SK-N-SH treated with all-trans-retinoic acid at 6 μM for 48 hours (cell line): ENCODE measurements around the gene OBSL1.

Experiments used
- ARNTL ChIP-seq: fragments of 450-650 bp; formaldehyde crosslinking; IDR thresholded peaks from 2 replicates; pipeline ENCODE4 v1.5.0; 2020; ENCODE audit warnings: low read depth, mild to moderate bottlenecking, moderate library complexity, borderline replicate concordance
- ESRRG ChIP-seq: fragments of 250-450 bp; sonication (Bioruptor Pico); IDR thresholded peaks from 2 replicates; pipeline ENCODE4 v1.6.1; 2021; ENCODE audit warnings: mild to moderate bottlenecking
- GLIS3 ChIP-seq: fragments of 250-450 bp; sonication (Bioruptor Pico); IDR thresholded peaks from 2 replicates; pipeline ENCODE4 v1.5.0; 2020; ENCODE audit warnings: mild to moderate bottlenecking, moderate library complexity
- PPARA ChIP-seq: fragments of 250-450 bp; sonication (Bioruptor Pico); IDR thresholded peaks from 2 replicates; pipeline ENCODE4 v1.5.0; 2020; ENCODE audit warnings: mild to moderate bottlenecking, borderline replicate concordance
- TOX ChIP-seq: fragments of 250-450 bp; sonication (Bioruptor Pico); IDR thresholded peaks from 2 replicates; pipeline ENCODE4 v1.8.0; 2021; ENCODE audit warnings: mild to moderate bottlenecking, moderate library complexity, borderline replicate concordance
- ZC3H10 ChIP-seq: fragments of 250-450 bp; sonication (Bioruptor Pico); IDR thresholded peaks from 2 replicates; pipeline ENCODE4 v1.5.1; 2021; ENCODE audit warnings: mild to moderate bottlenecking, moderate library complexity
- ZFP30 ChIP-seq: fragments of 450-650 bp; formaldehyde crosslinking; IDR thresholded peaks from 2 replicates; pipeline ENCODE4 v1.5.0; 2022; ENCODE audit warnings: mild to moderate bottlenecking, moderate library complexity
- ZNF565 ChIP-seq: fragments of 450-650 bp; formaldehyde crosslinking; conservative IDR thresholded peaks from 2 replicates; pipeline ENCODE4 v1.5.0; 2020; ENCODE audit warnings: low read depth, mild to moderate bottlenecking, moderate library complexity
- ZNF70 ChIP-seq: fragments of 450-650 bp; formaldehyde crosslinking; IDR thresholded peaks from 2 replicates; pipeline ENCODE4 v1.5.0; 2020; ENCODE audit warnings: mild to moderate bottlenecking, moderate library complexity
- TF ChIP-seq, protein P1 (sequence below): fragments of 250-450 bp; sonication (Bioruptor Pico); IDR thresholded peaks from 2 replicates; pipeline ENCODE4 v1.5.1; 2020; ENCODE audit warnings: low read depth, mild to moderate bottlenecking, moderate library complexity
- TF ChIP-seq, protein P2 (sequence below): fragments of 250-450 bp; sonication (Bioruptor Pico); IDR thresholded peaks from 2 replicates; pipeline ENCODE4 v1.8.0; 2020; ENCODE audit warnings: mild to moderate bottlenecking, moderate library complexity, borderline replicate concordance
- TF ChIP-seq, protein P3 (sequence below): fragments of 250-450 bp; sonication (Bioruptor Pico); IDR thresholded peaks from 2 replicates; pipeline ENCODE4 v1.5.1; 2021; ENCODE audit warnings: mild to moderate bottlenecking, moderate library complexity

DNA sequence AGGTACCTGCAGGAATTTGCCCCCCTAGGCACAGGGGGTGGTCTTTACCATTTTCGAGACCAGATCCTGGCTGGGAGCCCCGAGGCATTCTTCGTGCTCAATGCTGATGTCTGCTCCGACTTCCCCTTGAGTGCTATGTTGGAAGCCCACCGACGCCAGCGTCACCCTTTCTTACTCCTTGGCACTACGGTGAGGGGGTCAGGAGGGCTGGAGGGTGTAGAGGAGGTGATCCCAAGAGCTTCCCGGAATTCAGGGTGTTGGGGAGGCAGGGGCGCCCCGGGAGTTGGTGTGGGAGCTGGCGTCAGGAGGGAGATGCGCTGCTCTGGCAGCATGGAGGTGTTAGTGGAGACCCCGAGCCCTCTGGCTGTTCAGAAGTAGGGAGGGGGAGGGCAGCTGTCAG lies 69.5 kb downstream of the OBSL1 start:
- TF ChIP-seq ZFP30 (CRISPR knock-in tag): no peak
- no peak for TF ChIP-seq PPARA (CRISPR knock-in tag)
- TF ChIP-seq ARNTL (CRISPR knock-in tag): no peak
- TF ChIP-seq, protein P1, sequence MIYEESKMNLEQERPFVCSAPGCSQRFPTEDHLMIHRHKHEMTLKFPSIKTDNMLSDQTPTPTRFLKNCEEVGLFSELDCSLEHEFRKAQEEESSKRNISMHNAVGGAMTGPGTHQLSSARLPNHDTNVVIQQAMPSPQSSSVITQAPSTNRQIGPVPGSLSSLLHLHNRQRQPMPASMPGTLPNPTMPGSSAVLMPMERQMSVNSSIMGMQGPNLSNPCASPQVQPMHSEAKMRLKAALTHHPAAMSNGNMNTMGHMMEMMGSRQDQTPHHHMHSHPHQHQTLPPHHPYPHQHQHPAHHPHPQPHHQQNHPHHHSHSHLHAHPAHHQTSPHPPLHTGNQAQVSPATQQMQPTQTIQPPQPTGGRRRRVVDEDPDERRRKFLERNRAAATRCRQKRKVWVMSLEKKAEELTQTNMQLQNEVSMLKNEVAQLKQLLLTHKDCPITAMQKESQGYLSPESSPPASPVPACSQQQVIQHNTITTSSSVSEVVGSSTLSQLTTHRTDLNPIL: no peak
- TF ChIP-seq ZNF565 (CRISPR knock-in tag): no peak
- TF ChIP-seq GLIS3: no peak
- no peak for TF ChIP-seq ESRRG (CRISPR knock-in tag)
- TF ChIP-seq, protein P2, sequence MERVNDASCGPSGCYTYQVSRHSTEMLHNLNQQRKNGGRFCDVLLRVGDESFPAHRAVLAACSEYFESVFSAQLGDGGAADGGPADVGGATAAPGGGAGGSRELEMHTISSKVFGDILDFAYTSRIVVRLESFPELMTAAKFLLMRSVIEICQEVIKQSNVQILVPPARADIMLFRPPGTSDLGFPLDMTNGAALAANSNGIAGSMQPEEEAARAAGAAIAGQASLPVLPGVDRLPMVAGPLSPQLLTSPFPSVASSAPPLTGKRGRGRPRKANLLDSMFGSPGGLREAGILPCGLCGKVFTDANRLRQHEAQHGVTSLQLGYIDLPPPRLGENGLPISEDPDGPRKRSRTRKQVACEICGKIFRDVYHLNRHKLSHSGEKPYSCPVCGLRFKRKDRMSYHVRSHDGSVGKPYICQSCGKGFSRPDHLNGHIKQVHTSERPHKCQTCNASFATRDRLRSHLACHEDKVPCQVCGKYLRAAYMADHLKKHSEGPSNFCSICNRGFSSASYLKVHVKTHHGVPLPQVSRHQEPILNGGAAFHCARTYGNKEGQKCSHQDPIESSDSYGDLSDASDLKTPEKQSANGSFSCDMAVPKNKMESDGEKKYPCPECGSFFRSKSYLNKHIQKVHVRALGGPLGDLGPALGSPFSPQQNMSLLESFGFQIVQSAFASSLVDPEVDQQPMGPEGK (CRISPR knock-in tag): no peak
- TF ChIP-seq, protein P3, sequence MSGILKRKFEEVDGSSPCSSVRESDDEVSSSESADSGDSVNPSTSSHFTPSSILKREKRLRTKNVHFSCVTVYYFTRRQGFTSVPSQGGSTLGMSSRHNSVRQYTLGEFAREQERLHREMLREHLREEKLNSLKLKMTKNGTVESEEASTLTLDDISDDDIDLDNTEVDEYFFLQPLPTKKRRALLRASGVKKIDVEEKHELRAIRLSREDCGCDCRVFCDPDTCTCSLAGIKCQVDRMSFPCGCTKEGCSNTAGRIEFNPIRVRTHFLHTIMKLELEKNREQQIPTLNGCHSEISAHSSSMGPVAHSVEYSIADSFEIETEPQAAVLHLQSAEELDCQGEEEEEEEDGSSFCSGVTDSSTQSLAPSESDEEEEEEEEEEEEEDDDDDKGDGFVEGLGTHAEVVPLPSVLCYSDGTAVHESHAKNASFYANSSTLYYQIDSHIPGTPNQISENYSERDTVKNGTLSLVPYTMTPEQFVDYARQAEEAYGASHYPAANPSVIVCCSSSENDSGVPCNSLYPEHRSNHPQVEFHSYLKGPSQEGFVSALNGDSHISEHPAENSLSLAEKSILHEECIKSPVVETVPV (CRISPR knock-in tag): no peak
- no peak for TF ChIP-seq ZC3H10 (CRISPR knock-in tag)
- no peak for TF ChIP-seq ZNF70 (CRISPR knock-in tag)
- TF ChIP-seq TOX (CRISPR knock-in tag): no peak
